Right cardiac atrium (tissue), 5 donors: ENCODE results near the gene TCAP. TPM values are rescaled to one million over a fixed set of nuclear protein-coding genes. Genes with fewer than 3 reads are reported as not detected.
"Not testable (repeated sequence)": the region's sequence is repeated elsewhere in the genome, so short reads cannot be mapped to it uniquely, and the experiment has no call there.

ENCODE experiments used
- ATAC-seq, 2 donors: fragments of 200-7000 bp; cut with Tn5 transposase; one replicate each; pipeline versions ENCODE4 v1.8.0 to v1.9.1; 2020; ENCODE audit warnings: moderate library complexity in 2 of 2, mild to moderate bottlenecking in 1 of 2
- DNase-seq, 3 donors: peaks; one replicate each; pipeline ENCODE4 v3.0.0-alpha.2; 2020
- H3K27ac ChIP-seq: one replicate; pipeline ENCODE4 v1.5.1; 2013; ENCODE audit warnings: mild to moderate bottlenecking, low read length, control low read depth, moderate library complexity
- H3K27me3 ChIP-seq: one replicate; pipeline ENCODE4 v1.6.1; 2013; ENCODE audit not compliant: control insufficient read depth, insufficient read depth
- H3K4me1 ChIP-seq: one replicate; pipeline ENCODE4 v1.6.1; 2013; ENCODE audit warnings: low read length; ENCODE audit not compliant: control insufficient read depth, insufficient read depth
- H3K4me3 ChIP-seq: one replicate; pipeline ENCODE4 v1.5.1; 2013; ENCODE audit warnings: low read length, control low read depth
- H3K9me3 ChIP-seq: one replicate; pipeline ENCODE4 v1.6.1; 2013; ENCODE audit warnings: low read length; ENCODE audit not compliant: control insufficient read depth
- WGBS: extraction: QIAGEN DNeasy Blood & Tissue Kit; methylation state at CpG from one replicate; pipeline ENCODE4 v1.1.7; 2013; 5-methylcytosine and 5-hydroxymethylcytosine counted together
- intact Hi-C, 4 donors: fragments of 100-400 bp; cut with DNase I; formaldehyde crosslinking; loops; one replicate each; pipeline versions ENCODE4 v1.11.0 to v1.14.0; 2022 to 2023
- polyA plus RNA-seq: library from polyadenylated mRNA; stranded (reverse); fragments of 200-250 nt; gene quantifications from one replicate; pipeline ENCODE4 v1.2.3, GENCODE V29; 2013
- total RNA-seq, 4 donors: library from RNA; stranded (reverse); fragmentation: NEBNext Ultra II Directional; extraction: Animal tissue kit (Norgen Biotek cat#: 25700); gene quantifications; one replicate each; pipeline ENCODE4 v1.2.1, GENCODE V29; 2021
- donor health status: healthy with polysubstance abuse.
- donor health status: DM: no; HTN: yes; CAD: no.
- donor health status: DM: no; HTN: no; CAD: no.
- donor health status: DM: no; HTN: yes; CAD: no; lungs with severe emphysema.
- donor health status: DM: yes; HTN: yes; CAD: no.

Gene TCAP
- total and polyA plus RNA-seq, 5 donors, result 2,357 to 4,928 (median 3,533) TPM

GRCh38 chr17:39709998-39710964 is 45.1 kb downstream of the TCAP start:
- H3K9me3 ChIP-seq, result no peaks in the 10 kb centered on the region
- no peak for ATAC-seq
- H3K27ac ChIP-seq, result no peak overlapping the region
- 89% methylated on average over 20 of the region's 20 CpGs for whole genome bisulfite sequencing
- no peaks in the 10 kb centered on the region for H3K27me3 ChIP-seq
- intact Hi-C loops, result loop anchor here in 1 of 4 donors (10.0 kb wide), 1 partner anchor 65 kb away; no protein-coding TSS in a partner anchor
- DNase-seq, result no peak
- no peak overlapping the region for H3K4me3 ChIP-seq
- peaks cover 3% of the 10 kb centered on the region for H3K4me1 ChIP-seq

GRCh38 chr17:39711071-39711470 is 45.9 kb downstream of the TCAP start:
- DNase-seq, H3K9me3 ChIP-seq, H3K4me3 ChIP-seq, ATAC-seq, intact Hi-C loops, H3K27ac ChIP-seq, H3K27me3 ChIP-seq, H3K4me1 ChIP-seq: not testable (repeated sequence)
- WGBS, result 85% methylated on average over 11 of the region's 11 CpGs

GRCh38 chr17:39711851-39712250 is 46.7 kb downstream of the TCAP start:
- intact Hi-C loops, result no loop called here
- 85% methylated on average over 10 of the region's 10 CpGs for WGBS
- Histone ChIP-seq H3K4me1 (no peaks in the 10 kb centered on the region), H3K27me3 (no peaks in the 10 kb centered on the region), H3K4me3 (no peak overlapping the region), H3K27ac (no peak overlapping the region), H3K9me3 (no peaks in the 10 kb centered on the region)
- peak in 1 of 3 donors; percentile 38 for DNase-seq
- no peak for ATAC-seq

- 96% methylated on average over 4 of the region's 4 CpGs for WGBS
- Histone ChIP-seq H3K27me3 (no peaks in the 10 kb centered on the region), H3K27ac (no peak overlapping the region), H3K4me1 (no peaks in the 10 kb centered on the region), H3K9me3 (no peaks in the 10 kb centered on the region), H3K4me3 (no peak overlapping the region)
- intact Hi-C loops, result no loop called here
- ATAC-seq (no peak), DNase-seq (no peak)
These were observed 49.1 kb downstream of the TCAP start for GRCh38 chr17:39714234-39714633.

GRCh38 chr17:39715375-39716072 is 50.4 kb downstream of the TCAP start:
- Histone ChIP-seq H3K27me3 (no peaks in the 10 kb centered on the region), H3K4me3 (no peak overlapping the region), H3K4me1 (no peaks in the 10 kb centered on the region), H3K9me3 (no peaks in the 10 kb centered on the region), H3K27ac (no peak overlapping the region)
- no peak for DNase-seq
- peak in 1 of 2 donors; percentile 9 for ATAC-seq
- intact Hi-C loops, result no loop called here
- WGBS, result 87% methylated on average over 18 of the region's 18 CpGs

Other genes with a start within 250 kb of the TCAP start
- gene MED1, start 214.1 kb upstream of the TCAP start, total RNA-seq, result 10 to 100 TPM; 21.4 to 25.8 (median 23.5) TPM
- gene MED1, start 214.1 kb upstream of the TCAP start, polyA plus RNA-seq, result 8.9 TPM
- 10 to 100 TPM; 24.9 to 27.9 (median 25.9) TPM for gene CDK12, start 203.9 kb upstream of the TCAP start, total RNA-seq
- 8.2 TPM for gene CDK12, start 203.9 kb upstream of the TCAP start, polyA plus RNA-seq
- not detected for gene NEUROD2, start 57.4 kb upstream of the TCAP start, total RNA-seq
- not detected for gene NEUROD2, start 57.4 kb upstream of the TCAP start, polyA plus RNA-seq
- 1 to 10 TPM; 2.0 to 6.6 (median 2.4) TPM for gene PPP1R1B, start 38.4 kb upstream of the TCAP start, total RNA-seq
- gene PPP1R1B, start 38.4 kb upstream of the TCAP start, polyA plus RNA-seq, result 4.4 TPM
- gene STARD3, start 28.2 kb upstream of the TCAP start, total RNA-seq, result 10 to 100 TPM; 19.2 to 26.2 (median 22.9) TPM
- 22.7 TPM for gene STARD3, start 28.2 kb upstream of the TCAP start, polyA plus RNA-seq
- gene PNMT, start 3.1 kb downstream of the TCAP start, total RNA-seq, result 10 to 100 TPM; 18.1 to 39.6 (median 21.3) TPM
- gene PNMT, start 3.1 kb downstream of the TCAP start, polyA plus RNA-seq, result 32.7 TPM
- gene PGAP3, start 22.7 kb downstream of the TCAP start, total RNA-seq, result 10 to 100 TPM; 12.9 to 24.0 (median 15.2) TPM
- gene PGAP3, start 22.7 kb downstream of the TCAP start, polyA plus RNA-seq, result 13.6 TPM
- gene ERBB2, start 34.7 kb downstream of the TCAP start, total RNA-seq, result 100 to 1,000 TPM in 3 of 4 donors, 10 to 100 TPM in 1; 99.2 to 178 (median 114) TPM
- gene ERBB2, start 34.7 kb downstream of the TCAP start, polyA plus RNA-seq, result 56.4 TPM
- gene MIEN1, start 65.2 kb downstream of the TCAP start, total RNA-seq, result 10 to 100 TPM; 53.6 to 67.8 (median 61.8) TPM
- gene MIEN1, start 65.2 kb downstream of the TCAP start, polyA plus RNA-seq, result 152 TPM
- gene GRB7, start 72.6 kb downstream of the TCAP start, total RNA-seq, result 1 to 10 TPM in 3 of 4 donors, under 1 TPM in 1; 0.39 to 2.7 (median 1.6) TPM
- 0.70 TPM for gene GRB7, start 72.6 kb downstream of the TCAP start, polyA plus RNA-seq
- 1 to 10 TPM in 1 of 4 donors, under 1 TPM in 3; 0.28 to 1.3 (median 0.71) TPM for gene IKZF3, start 199.0 kb downstream of the TCAP start, total RNA-seq
- gene IKZF3, start 199.0 kb downstream of the TCAP start, polyA plus RNA-seq, result 0.14 TPM
- not detected for gene ZPBP2, start 202.9 kb downstream of the TCAP start, total RNA-seq
- gene ZPBP2, start 202.9 kb downstream of the TCAP start, polyA plus RNA-seq, result not detected